HEK293 (cell line): ENCODE results near the gene ARHGAP28.
"Not testable (repeated sequence)": the region's sequence is repeated elsewhere in the genome, so short reads cannot be mapped to it uniquely, and the experiment has no call there.

Source experiments
- CTCF ChIA-PET: fragments of 350-600 bp; formaldehyde crosslinking; extraction: SDS; loops from one replicate; lab custom pipeline; 2021; ENCODE audit warnings: antibody characterized with exemption; lab: Yijun Ruan, JAX
- POLR2A ChIA-PET: fragments of 300-600 bp; formaldehyde crosslinking; extraction: SDS; loops from one replicate; lab custom pipeline; 2020; ENCODE audit warnings: antibody characterized with exemption, inconsistent platforms; lab: Yijun Ruan, JAX
- H3K27ac ChIP-seq: fragments of 200-500 bp; sonication (Bioruptor generic); 2 replicates; pipeline ENCODE4 v1.5.1; 2014; ENCODE audit warnings: low read depth, low read length, control low read depth, inconsistent platforms; ENCODE audit errors: extremely low read depth
- H3K36me3 ChIP-seq, 2 experiments: fragments of 200-500 bp in 1 of 2; sonication (Bioruptor generic) in 1 of 2; 1 replicate in 1 of 2; 2 replicates in 1 of 2; pipeline ENCODE4 v1.5.1; 2014 to 2017; ENCODE audit warnings: inconsistent platforms in 2 of 2, low read length in 2 of 2; ENCODE audit not compliant: control insufficient read depth in 2 of 2, insufficient read depth in 1 of 2
- H3K4me1 ChIP-seq: fragments of 200-500 bp; sonication (Bioruptor generic); 2 replicates; pipeline ENCODE4 v1.5.1; 2014; ENCODE audit warnings: mild to moderate bottlenecking, low read length, inconsistent platforms; ENCODE audit not compliant: control insufficient read depth, insufficient read depth
- H3K4me3 ChIP-seq: 2 replicates; pipeline ENCODE4 v1.5.1; 2011; ENCODE audit warnings: low read depth, mild to moderate bottlenecking, control low read depth, low read length, moderate library complexity
- H3K9me3 ChIP-seq: fragments of 200-500 bp; sonication (Bioruptor generic); 2 replicates; pipeline ENCODE4 v1.5.1; 2014; ENCODE audit warnings: low read depth, low read length, inconsistent platforms; ENCODE audit not compliant: control insufficient read depth, insufficient read depth
- HOXD13 ChIP-seq: sonication (generic); formaldehyde crosslinking; IDR thresholded peaks from 2 replicates; pipeline ENCODE4 v1.8.0; 2022; ENCODE audit warnings: missing genetic modification reagents, borderline replicate concordance
- KLF16 ChIP-seq: fragments of 450-650 bp; formaldehyde crosslinking; IDR thresholded peaks from 2 replicates; pipeline ENCODE4 v1.5.1; 2017; ENCODE audit warnings: missing biosample characterization, missing genetic modification characterization
- REST ChIP-seq: fragments of 450-650 bp; formaldehyde crosslinking; IDR thresholded peaks from 2 replicates; pipeline ENCODE4 v1.5.1; 2016; ENCODE audit warnings: missing biosample characterization, missing genetic modification characterization
- TCF7L2 ChIP-seq: IDR thresholded peaks from 2 replicates; pipeline ENCODE4 v1.6.1; 2011; ENCODE audit warnings: low read depth, mild to moderate bottlenecking, inconsistent platforms, low read length, moderate library complexity, borderline replicate concordance
- ZBTB26 ChIP-seq: fragments of 450-650 bp; formaldehyde crosslinking; optimal IDR thresholded peaks from 2 replicates; pipeline ENCODE3; 2016; ENCODE audit warnings: missing biosample characterization, mild to moderate bottlenecking, missing genetic modification characterization
- ZBTB48 ChIP-seq: fragments of 450-650 bp; formaldehyde crosslinking; IDR thresholded peaks from 2 replicates; pipeline ENCODE4 v1.5.1; 2016; ENCODE audit warnings: missing biosample characterization, missing genetic modification characterization
- ZFP41 ChIP-seq: fragments of 450-650 bp; formaldehyde crosslinking; IDR thresholded peaks from 2 replicates; pipeline ENCODE4 v1.5.1; 2016; ENCODE audit warnings: missing biosample characterization, missing genetic modification characterization, borderline replicate concordance
- ZNF121 ChIP-seq: fragments of 450-650 bp; formaldehyde crosslinking; IDR thresholded peaks from 2 replicates; pipeline ENCODE4 v1.5.1; 2016; ENCODE audit warnings: missing biosample characterization, missing genetic modification characterization
- ZNF157 ChIP-seq: fragments of 450-650 bp; formaldehyde crosslinking; IDR thresholded peaks from 2 replicates; pipeline ENCODE4 v1.5.1; 2016; ENCODE audit warnings: missing biosample characterization, missing genetic modification characterization
- ZNF239 ChIP-seq: fragments of 450-650 bp; formaldehyde crosslinking; IDR thresholded peaks from 2 replicates; pipeline ENCODE4 v1.5.1; 2016; ENCODE audit warnings: missing biosample characterization, missing genetic modification characterization
- ZNF549 ChIP-seq: fragments of 450-650 bp; IDR thresholded peaks from 2 replicates; pipeline ENCODE4 v1.5.1; 2018; ENCODE audit warnings: missing biosample characterization, missing genetic modification characterization, mild to moderate bottlenecking, inconsistent platforms, moderate library complexity
- ZNF555 ChIP-seq: fragments of 450-650 bp; formaldehyde crosslinking; conservative IDR thresholded peaks from 2 replicates; pipeline ENCODE4 v1.5.1; 2017; ENCODE audit warnings: missing biosample characterization, mild to moderate bottlenecking, missing genetic modification characterization, inconsistent platforms
- ZNF558 ChIP-seq: fragments of 450-650 bp; formaldehyde crosslinking; IDR thresholded peaks from 2 replicates; pipeline ENCODE4 v1.5.1; 2016; ENCODE audit warnings: missing biosample characterization, missing genetic modification characterization
- ZNF560 ChIP-seq: fragments of 450-650 bp; formaldehyde crosslinking; IDR thresholded peaks from 2 replicates; pipeline ENCODE4 v1.5.1; 2017; ENCODE audit warnings: missing biosample characterization, missing genetic modification characterization, borderline replicate concordance
- TF ChIP-seq, protein P1 (sequence below): fragments of 450-650 bp; formaldehyde crosslinking; conservative IDR thresholded peaks from 2 replicates; pipeline ENCODE4 v1.5.1; 2016; ENCODE audit warnings: low read depth, missing biosample characterization, missing genetic modification characterization
- TF ChIP-seq, protein P2 (sequence below): fragments of 450-650 bp; formaldehyde crosslinking; IDR thresholded peaks from 2 replicates; pipeline ENCODE4 v1.5.1; 2017; ENCODE audit warnings: missing biosample characterization, mild to moderate bottlenecking, missing genetic modification characterization, moderate library complexity

The ARHGAP28 gene

GRCh38 chr18:6934859-6935258 is 205.3 kb downstream of the ARHGAP28 start:
- peak; percentile 94 for TF ChIP-seq ZNF558
- no peak for TF ChIP-seq KLF16 (tag by site-specific recombination)
- TF ChIP-seq ZBTB48 (tag by site-specific recombination): no peak
- no peak for TF ChIP-seq HOXD13 (CRISPR knock-in tag)

DNA sequence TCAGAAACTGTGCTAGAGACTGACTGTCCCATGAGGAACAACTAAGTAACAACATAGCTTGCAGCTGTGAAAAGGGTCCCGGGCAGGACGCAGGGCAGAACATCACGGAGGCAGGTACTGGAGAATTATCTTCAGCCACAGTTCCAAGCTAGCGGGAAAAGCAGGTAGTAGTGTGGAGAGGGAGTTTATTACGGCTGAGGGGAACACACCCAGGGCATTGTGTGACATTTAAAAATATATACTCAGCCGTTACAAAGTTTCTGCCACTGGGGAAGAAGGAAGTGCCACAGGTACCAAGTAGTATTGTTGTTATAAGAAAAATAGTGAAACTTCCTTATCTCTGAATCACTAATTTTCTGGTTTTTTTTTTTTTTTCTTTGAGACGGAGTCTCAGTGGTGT is 208.5 kb downstream of the ARHGAP28 start:
- H3K4me1 ChIP-seq: no peaks in the 10 kb centered on the region
- no peak overlapping the region for H3K27ac ChIP-seq
- H3K9me3 ChIP-seq: no peaks in the 10 kb centered on the region
- H3K36me3 ChIP-seq: peaks cover 0 to 2% of the 10 kb centered on the region in 2 experiments; a peak in 1 of 3 replicates
- ChIA-PET POLR2A (no interaction called here), CTCF (no interaction called here)
- TF ChIP-seq, protein P1, sequence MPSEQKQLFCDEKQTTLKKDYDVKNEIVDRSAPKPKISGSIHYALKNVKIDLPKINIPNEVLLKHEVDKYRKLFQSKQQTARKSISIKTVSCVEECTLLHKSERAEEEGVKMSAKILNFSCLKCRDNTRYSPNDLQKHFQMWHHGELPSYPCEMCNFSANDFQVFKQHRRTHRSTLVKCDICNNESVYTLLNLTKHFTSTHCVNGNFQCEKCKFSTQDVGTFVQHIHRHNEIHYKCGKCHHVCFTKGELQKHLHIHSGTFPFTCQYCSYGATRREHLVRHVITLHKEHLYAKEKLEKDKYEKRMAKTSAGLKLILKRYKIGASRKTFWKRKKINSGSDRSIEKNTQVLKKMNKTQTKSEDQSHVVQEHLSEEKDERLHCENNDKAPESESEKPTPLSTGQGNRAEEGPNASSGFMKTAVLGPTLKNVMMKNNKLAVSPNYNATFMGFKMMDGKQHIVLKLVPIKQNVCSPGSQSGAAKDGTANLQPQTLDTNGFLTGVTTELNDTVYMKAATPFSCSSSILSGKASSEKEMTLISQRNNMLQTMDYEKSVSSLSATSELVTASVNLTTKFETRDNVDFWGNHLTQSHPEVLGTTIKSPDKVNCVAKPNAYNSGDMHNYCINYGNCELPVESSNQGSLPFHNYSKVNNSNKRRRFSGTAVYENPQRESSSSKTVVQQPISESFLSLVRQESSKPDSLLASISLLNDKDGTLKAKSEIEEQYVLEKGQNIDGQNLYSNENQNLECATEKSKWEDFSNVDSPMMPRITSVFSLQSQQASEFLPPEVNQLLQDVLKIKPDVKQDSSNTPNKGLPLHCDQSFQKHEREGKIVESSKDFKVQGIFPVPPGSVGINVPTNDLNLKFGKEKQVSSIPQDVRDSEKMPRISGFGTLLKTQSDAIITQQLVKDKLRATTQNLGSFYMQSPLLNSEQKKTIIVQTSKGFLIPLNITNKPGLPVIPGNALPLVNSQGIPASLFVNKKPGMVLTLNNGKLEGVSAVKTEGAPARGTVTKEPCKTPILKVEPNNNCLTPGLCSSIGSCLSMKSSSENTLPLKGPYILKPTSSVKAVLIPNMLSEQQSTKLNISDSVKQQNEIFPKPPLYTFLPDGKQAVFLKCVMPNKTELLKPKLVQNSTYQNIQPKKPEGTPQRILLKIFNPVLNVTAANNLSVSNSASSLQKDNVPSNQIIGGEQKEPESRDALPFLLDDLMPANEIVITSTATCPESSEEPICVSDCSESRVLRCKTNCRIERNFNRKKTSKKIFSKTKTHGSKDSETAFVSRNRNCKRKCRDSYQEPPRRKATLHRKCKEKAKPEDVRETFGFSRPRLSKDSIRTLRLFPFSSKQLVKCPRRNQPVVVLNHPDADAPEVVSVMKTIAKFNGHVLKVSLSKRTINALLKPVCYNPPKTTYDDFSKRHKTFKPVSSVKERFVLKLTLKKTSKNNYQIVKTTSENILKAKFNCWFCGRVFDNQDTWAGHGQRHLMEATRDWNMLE (tag by site-specific recombination): no peak
- TF ChIP-seq ZNF239 (tag by site-specific recombination) (no peak), ZNF157 (tag by site-specific recombination) (no peak), ZFP41 (tag by site-specific recombination) (no peak), TCF7L2 (no peak), ZNF121 (tag by site-specific recombination) (no peak), REST (no peak), ZNF555 (no peak), ZNF549 (tag by site-specific recombination) (no peak), ZNF560 (no peak), ZBTB26 (tag by site-specific recombination) (no peak)
- TF ChIP-seq, protein P2, sequence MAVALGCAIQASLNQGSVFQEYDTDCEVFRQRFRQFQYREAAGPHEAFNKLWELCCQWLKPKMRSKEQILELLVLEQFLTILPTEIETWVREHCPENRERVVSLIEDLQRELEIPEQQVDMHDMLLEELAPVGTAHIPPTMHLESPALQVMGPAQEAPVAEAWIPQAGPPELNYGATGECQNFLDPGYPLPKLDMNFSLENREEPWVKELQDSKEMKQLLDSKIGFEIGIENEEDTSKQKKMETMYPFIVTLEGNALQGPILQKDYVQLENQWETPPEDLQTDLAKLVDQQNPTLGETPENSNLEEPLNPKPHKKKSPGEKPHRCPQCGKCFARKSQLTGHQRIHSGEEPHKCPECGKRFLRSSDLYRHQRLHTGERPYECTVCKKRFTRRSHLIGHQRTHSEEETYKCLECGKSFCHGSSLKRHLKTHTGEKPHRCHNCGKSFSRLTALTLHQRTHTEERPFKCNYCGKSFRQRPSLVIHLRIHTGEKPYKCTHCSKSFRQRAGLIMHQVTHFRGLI: no peak
- no peak overlapping the region for H3K4me3 ChIP-seq

More at GRCh38 chr18:6934859-6935258, 205.3 kb downstream of the ARHGAP28 start:
- POLR2A ChIA-PET: no interaction called here
- CTCF ChIA-PET: interaction anchor here (0.6 to 2.3 kb wide), 6 partner anchors 13 to 268 kb away, joined by 3 to 11 read pairs (median 4); no protein-coding TSS in a partner anchor
- H3K27ac ChIP-seq: no peak overlapping the region
- no peaks in the 10 kb centered on the region for H3K4me1 ChIP-seq
- no peak overlapping the region for H3K4me3 ChIP-seq
- H3K36me3 ChIP-seq: no peaks in the 10 kb centered on the region
- H3K9me3 ChIP-seq: no peaks in the 10 kb centered on the region

GRCh38 chr18:6938403-6938802 is 208.9 kb downstream of the ARHGAP28 start:
- CTCF ChIA-PET, POLR2A ChIA-PET, H3K36me3 ChIP-seq, H3K4me3 ChIP-seq, H3K9me3 ChIP-seq, H3K4me1 ChIP-seq, H3K27ac ChIP-seq: not testable (repeated sequence)
